Chondrocyte (in vitro differentiated cells): ENCODE results near the gene TSHZ2. TPM values are rescaled to one million over a fixed set of nuclear protein-coding genes. Genes with fewer than 3 reads are reported as not detected.

Experiments
- DNase-seq: peaks from one replicate; pipeline ENCODE4 v3.0.0; 2021; ENCODE audit warnings: mixed read lengths, low spot score
- H3K27ac Mint-ChIP-seq: one replicate; pipeline ENCODE4 v1.8.0; 2021; ENCODE audit warnings: mild to moderate bottlenecking, moderate library complexity, mixed read lengths; ENCODE audit not compliant: unreplicated experiment
- H3K27me3 Mint-ChIP-seq: 2 replicates; pipeline ENCODE4 v1.8.0; 2021; ENCODE audit warnings: low read depth, mixed read lengths
- H3K36me3 Mint-ChIP-seq: 2 replicates; pipeline ENCODE4 v1.8.0; 2021; ENCODE audit warnings: low read depth, mixed read lengths
- H3K4me1 Mint-ChIP-seq: 2 replicates; pipeline ENCODE4 v1.8.0; 2021; ENCODE audit warnings: low read depth, mild to moderate bottlenecking, mixed read lengths
- H3K4me3 Mint-ChIP-seq: one replicate; pipeline ENCODE4 v1.8.0; 2021; ENCODE audit warnings: mild to moderate bottlenecking, moderate library complexity, mixed read lengths; ENCODE audit not compliant: unreplicated experiment
- H3K9me3 Mint-ChIP-seq: 2 replicates; pipeline ENCODE4 v1.8.0; 2021; ENCODE audit warnings: low read depth, mixed read lengths
- total RNA-seq: library from RNA; stranded (reverse); gene quantifications from 3 replicates; pipeline ENCODE4 v1.2.1, GENCODE V29; 2021
- TF ChIP-seq, protein P1 (sequence below): fragments of 200-600 bp; sonication (generic); IDR thresholded peaks from 2 replicates; pipeline ENCODE4 v1.5.0; 2021; ENCODE audit warnings: antibody characterized with exemption, mild to moderate bottlenecking, moderate library complexity

Gene TSHZ2
- total RNA-seq, 1 donor from 2014 or later, result 0.37 TPM

- DNase-seq, result no peak
- Mint-ChIP-seq H3K27ac (no peak overlapping the region), H3K9me3 (peaks cover 3% of the 10 kb centered on the region), H3K36me3 (no peaks in the 10 kb centered on the region), H3K4me3 (no peak overlapping the region), H3K4me1 (no peaks in the 10 kb centered on the region), H3K27me3 (peaks cover 19% of the 10 kb centered on the region)
- TF ChIP-seq, protein P1, sequence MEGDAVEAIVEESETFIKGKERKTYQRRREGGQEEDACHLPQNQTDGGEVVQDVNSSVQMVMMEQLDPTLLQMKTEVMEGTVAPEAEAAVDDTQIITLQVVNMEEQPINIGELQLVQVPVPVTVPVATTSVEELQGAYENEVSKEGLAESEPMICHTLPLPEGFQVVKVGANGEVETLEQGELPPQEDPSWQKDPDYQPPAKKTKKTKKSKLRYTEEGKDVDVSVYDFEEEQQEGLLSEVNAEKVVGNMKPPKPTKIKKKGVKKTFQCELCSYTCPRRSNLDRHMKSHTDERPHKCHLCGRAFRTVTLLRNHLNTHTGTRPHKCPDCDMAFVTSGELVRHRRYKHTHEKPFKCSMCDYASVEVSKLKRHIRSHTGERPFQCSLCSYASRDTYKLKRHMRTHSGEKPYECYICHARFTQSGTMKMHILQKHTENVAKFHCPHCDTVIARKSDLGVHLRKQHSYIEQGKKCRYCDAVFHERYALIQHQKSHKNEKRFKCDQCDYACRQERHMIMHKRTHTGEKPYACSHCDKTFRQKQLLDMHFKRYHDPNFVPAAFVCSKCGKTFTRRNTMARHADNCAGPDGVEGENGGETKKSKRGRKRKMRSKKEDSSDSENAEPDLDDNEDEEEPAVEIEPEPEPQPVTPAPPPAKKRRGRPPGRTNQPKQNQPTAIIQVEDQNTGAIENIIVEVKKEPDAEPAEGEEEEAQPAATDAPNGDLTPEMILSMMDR, result no peak
Observed at GRCh38 chr20:53221731-53222130, 249.6 kb downstream of the TSHZ2 start.

- Mint-ChIP-seq H3K36me3 (no peaks in the 10 kb centered on the region), H3K9me3 (peaks cover 3% of the 10 kb centered on the region), H3K27me3 (peaks cover 19% of the 10 kb centered on the region), H3K4me1 (no peaks in the 10 kb centered on the region), H3K4me3 (no peak overlapping the region), H3K27ac (no peak overlapping the region)
- TF ChIP-seq, protein P1, result no peak
- no peak for DNase-seq
Observed at GRCh38 chr20:53222416-53222815, 250.3 kb downstream of the TSHZ2 start.

DNA sequence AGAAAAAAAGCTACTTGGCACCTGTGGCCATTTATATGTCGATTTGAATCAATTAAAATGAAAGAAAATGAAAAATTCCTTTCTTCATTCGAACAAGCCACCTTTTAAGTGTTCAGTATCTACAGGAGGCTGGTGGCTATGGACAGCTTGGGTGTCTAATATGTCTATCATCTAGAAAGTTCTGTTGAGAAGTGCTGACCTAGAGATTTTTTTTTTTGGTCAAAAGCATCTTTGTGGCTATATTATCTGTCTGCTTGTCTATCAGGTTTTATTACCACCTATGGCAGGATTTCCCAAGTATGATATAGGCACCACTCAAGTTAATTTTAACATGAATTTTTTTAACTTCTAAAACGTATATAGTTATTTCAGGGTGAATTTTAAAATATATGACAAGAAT is 250.8 kb downstream of the TSHZ2 start:
- Mint-ChIP-seq H3K27ac (no peak overlapping the region), H3K27me3 (peaks cover 19% of the 10 kb centered on the region), H3K4me1 (no peaks in the 10 kb centered on the region), H3K36me3 (no peaks in the 10 kb centered on the region), H3K4me3 (no peak overlapping the region), H3K9me3 (peaks cover 3% of the 10 kb centered on the region)
- no peak for DNase-seq
- TF ChIP-seq, protein P1, result no peak

- H3K4me3 Mint-ChIP-seq, result no peak overlapping the region
- peaks cover 3% of the 10 kb centered on the region for H3K9me3 Mint-ChIP-seq
- H3K4me1 Mint-ChIP-seq, result no peaks in the 10 kb centered on the region
- H3K27me3 Mint-ChIP-seq, result peaks cover 15% of the 10 kb centered on the region
- no peaks in the 10 kb centered on the region for H3K36me3 Mint-ChIP-seq
- H3K27ac Mint-ChIP-seq, result no peak overlapping the region
- TF ChIP-seq, protein P1, result no peak
- no peak for DNase-seq
Observed at GRCh38 chr20:53223626-53224172, 251.5 kb downstream of the TSHZ2 start.

DNA sequence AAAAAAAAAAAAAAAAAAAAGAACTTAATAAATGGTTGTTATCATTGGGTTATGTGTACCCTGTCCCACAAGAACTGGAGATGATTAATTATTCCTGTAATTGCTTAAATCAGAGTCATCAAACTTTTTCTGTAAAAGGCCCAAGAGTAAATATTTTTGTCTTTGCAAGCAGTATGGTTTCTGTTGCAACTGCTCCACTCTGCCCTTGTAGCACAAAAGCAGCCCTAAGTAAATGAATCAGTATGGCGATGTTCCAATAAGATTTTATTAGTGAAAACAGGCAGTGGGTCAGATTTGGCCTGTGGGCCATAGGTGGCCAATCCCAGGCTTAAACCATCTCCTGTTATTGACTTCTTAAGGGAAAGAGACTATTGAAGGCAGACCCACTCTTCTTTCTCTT is 252.7 kb downstream of the TSHZ2 start:
- Mint-ChIP-seq H3K27ac (no peak overlapping the region), H3K4me3 (no peak overlapping the region)

More for the DNA sequence above, 252.7 kb downstream of the TSHZ2 start:
- TF ChIP-seq, protein P1, result no peak
- Mint-ChIP-seq H3K4me1 (no peaks in the 10 kb centered on the region), H3K27me3 (peaks cover 10% of the 10 kb centered on the region), H3K9me3 (peaks cover 3% of the 10 kb centered on the region), H3K36me3 (no peaks in the 10 kb centered on the region)
- no peak for DNase-seq
